Umbilical cord (tissue), 2 donors: ENCODE results near the gene MT1H. TPM values are rescaled to one million over a fixed set of nuclear protein-coding genes. Genes with fewer than 3 reads are reported as not detected.
"Not testable (repeated sequence)": the region's sequence is repeated elsewhere in the genome, so short reads cannot be mapped to it uniquely, and the experiment has no call there.

ENCODE experiments used
- DNase-seq: peaks from one replicate; pipeline ENCODE4 v3.0.0-alpha.2; 2015; ENCODE audit warnings: low spot score
- total RNA-seq: library from RNA; depleted of rRNA; stranded (reverse); fragments of >200 nt; gene quantifications from one replicate; pipeline ENCODE4 v1.2.3, GENCODE V29; 2014; ENCODE audit warnings: low replicate concordance; ENCODE audit not compliant: insufficient read depth

The MT1H gene
- total RNA-seq, 1 donor from 2014 or later = 13.0 TPM

DNA sequence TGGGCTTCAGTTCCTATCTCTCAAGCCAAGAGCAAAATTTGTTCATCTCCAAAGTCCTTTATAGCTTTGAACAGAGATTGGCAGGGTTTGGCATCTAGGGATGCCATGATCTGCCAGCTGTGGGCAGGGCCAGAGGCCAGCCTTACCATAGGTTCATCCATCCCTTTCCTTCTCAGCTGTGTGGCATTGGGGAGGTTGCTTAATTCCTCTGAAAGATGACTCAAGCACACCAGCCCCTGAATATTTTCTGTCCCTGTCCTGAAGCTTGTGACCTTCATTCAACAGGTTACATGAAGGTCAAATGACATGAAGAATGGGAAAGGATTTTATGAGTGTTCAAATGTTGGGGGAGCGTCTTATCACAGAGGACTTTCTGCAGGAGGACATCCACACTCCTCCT lies 5.1 kb upstream of the MT1H start:
- no peak for DNase-seq

DNA sequence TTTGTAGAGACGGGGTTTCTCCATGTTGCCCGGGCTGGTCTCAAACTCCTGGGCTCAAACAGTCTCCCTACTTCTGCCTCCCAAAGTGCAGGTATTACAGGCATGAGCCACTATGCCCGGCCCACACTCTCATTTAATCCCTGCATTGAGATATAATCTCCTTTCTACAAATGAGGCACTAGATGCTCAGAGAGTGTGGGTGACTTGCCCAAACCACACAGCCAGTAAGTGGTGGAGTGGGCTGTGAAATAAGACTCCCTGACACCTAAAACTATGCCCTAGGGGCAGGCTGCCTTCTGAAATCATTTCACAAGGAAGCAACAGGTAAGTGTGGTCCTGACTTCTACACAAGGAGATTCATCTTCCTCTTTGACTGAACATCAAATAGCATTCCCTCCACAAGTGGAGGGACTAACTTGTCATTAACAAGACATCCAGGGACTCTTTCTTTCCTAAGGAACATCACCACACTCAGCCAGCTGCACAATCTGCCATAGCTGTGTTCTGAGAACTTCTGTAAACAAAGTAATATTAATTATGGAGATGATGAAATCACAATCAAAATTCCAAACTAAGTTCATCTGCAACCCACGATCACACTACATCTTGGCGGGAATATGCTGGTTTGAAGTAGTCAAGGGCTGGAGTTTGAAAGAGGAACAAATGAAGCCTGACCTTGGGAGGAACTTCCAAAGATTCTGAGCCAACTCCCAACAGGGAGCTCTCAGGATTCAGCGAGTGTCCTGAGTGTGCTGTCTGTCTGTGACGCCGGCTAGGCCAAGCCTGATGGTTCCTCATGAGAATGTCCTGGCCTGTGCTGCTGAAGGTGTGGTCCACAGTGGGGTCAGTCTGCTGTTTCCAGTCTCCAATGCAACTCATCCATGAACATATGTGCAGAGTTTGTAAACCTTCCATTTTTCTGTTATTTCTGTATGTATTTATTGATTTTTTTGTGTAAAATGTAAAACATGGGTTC lies 4.0 kb upstream of the MT1H start:
- not testable (repeated sequence) for DNase-seq

DNA sequence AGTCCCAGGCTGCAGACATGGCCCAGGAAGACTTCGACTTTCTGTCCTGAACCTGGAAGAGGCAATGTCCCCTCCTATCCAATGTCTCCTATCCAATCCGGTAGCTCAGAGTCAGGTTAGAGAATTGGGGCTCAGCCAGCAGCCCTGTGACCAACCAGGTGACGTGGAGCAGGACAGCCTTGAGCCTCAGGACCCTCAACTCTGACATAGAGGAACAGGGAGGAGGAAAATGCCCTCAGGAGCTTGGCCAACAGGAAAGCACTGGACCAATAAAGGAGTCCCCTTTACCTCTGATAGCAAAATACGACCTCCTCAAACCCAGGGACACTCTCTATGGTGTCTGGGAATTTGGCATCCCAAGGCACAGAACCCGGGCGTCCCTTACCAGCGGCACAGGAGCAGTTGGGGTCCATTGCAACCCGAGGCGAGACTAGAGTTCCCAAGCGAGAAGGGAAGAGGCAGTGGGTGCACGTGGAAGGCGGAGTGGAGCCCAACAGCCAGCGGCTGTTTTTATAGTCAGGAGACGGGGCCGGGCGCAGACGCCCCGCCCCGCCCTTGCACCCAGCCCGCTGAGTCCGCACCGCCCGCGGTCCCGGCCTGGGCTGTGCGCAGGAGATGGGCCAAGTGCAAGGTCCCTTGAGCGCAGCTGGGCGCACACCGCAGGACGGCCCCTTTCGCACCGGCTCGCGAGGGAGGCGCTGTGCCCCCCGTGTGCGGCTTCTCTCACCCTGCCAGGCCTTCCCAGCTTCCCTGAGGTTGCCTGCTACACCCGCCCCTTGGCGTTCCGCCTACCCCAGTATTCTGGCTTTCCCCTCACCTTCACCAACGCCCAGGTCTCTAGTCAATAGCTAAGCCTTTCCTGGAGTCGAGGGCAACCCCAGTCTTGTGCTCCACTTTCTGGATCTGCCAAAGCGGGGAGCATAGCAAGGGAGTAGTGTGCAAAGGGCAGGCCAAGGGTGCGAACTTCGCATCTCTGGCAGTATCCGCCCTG lies 1.7 kb upstream of the MT1H start, which contains the start of gene MT1G:
MT1G (minus strand) TSS at position 485 of the 991 bp plus-strand sequence; CDS start at position 413, 72 bp downstream.
- peak; percentile 36 for DNase-seq

DNA sequence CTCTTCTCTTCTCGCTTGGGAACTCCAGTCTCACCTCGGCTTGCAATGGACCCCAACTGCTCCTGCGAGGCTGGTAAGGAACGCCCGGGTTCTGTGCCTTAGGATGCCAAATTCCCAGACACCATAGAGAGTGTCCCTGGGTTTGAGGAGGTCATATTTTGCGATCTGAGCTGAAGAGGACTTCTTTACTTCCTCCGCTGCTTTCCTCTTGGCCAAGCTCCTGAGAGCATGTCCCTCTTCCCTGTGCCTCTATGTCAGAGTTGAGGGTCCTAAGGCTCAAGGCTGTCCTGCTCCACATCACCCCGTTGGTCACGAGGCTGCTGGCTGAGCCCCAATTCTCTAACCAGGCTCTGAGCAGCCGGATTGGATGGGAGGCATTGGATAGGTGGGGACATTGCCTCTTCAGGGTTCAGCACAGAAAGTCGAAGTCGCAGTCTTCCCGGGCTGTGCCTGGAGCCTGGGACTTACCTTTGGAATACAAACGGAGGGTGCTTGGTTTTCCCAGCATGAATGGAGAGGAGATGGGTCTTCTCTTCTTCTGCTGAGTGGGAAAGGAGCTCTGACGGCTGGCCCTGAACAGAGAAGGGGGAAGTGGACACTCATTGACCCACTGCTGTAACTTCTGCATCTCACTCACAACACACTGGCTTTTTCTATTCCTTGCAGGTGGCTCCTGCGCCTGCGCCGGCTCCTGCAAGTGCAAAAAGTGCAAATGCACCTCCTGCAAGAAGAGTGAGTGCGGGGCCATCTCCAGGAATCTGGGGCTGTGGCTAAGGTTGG lies 416 bp downstream of the MT1H start:
- no peak for DNase-seq

DNA sequence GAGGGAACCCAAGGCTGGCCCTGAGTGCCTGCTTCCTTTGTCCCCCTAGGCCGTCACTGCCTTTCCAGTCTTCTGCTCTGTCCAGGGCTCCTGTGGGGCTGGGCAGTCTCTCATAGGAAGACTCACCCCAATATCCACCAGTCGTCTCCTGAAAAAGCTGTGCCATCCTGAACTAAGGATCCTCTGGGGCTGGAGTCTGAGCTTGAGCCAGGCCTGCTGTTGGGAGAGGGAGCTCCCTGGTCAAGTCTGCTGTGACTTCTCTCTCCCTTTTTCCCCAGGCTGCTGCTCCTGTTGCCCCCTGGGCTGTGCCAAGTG lies 963 bp downstream of the MT1H start:
- DNase-seq = no peak

DNA sequence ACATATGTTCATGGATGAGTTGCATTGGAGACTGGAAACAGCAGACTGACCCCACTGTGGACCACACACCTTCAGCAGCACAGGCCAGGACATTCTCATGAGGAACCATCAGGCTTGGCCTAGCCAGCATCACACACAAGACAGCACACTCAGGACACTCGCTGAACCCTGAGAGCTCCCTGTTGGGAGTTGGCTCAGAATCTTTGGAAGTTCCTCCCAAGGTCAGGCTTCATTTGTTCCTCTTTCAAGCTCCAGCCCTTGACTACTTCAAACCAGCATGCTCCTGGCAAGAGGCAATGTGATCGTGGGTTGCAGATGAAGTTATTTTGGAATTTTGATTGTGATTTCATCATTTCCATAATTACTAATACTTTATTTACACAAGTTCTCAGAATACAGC lies 2.1 kb downstream of the MT1H start:
- not testable (repeated sequence) for DNase-seq

DNA sequence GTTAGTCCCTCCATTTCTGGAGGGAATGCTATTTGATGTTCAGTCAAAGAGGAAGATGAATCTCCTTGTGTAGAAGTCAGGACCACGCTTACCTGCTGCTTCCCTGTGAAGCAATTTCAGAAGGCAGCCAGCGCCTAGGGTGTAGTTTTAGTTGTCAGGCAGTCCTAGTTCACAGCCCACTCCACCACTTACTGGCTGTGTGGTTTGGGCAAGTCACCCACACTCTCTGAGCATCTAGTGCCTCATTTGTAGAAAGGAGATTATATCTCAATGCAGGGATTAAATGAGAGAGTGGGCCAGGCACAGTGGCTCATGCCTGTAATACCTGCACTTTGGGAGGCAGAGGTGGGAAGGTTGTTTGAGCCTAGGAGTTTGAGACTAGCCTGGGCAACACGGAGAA lies 2.6 kb downstream of the MT1H start:
- not testable (repeated sequence) for DNase-seq

DNA sequence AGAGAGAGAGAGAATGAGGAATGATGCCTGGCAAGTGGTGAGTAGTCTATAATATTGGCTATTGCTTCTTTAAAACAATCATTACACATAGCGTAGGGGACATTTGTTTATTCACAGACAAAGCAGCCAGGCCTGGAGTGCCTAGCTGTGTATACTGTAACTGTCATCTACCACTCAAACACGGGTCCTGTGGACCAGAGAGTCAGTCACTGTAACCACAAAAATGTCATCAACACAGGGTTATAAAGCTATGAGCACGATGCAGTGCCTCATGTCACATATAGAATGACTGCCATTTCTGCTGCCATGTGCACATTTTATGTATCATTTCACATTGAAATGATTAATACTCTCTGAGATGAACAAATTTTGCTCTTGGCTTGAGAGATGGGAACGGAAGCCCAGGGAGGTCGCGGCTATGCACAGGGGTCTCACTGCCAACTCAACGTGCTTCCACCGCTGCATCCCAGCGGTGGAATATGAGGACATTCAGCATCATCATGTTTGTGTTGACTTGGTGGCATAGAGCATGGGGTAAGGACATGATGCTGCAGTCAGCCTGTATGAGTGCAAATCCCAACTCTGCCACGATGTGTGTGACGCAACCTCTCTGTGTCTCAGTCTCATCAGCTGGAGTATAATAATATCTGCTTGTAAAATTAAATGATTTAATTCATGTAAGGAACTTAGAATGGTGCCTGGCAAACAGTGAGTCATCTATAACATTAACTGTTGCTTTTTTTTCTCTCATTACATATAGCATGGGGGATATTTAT lies 3.3 kb downstream of the MT1H start:
- DNase-seq = no peak

DNA sequence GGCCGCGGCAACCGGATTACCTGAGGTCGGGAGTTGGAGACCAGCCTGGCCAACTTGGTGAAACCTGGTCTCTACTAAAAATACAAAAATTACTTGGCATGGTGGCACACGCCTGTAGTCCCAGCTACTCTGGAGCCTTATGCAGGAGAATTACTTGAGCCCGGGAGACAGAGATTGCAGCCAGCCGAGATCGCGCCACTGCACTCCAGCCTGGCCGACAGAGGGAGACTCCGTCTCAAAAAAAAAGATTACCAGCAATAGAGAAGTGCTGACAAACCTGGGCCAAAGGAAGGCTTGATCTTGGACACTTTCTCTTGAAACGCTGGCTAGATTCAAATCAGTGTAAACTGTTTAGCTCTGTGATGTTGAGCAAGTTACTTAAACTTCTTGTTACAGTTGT lies 4.3 kb downstream of the MT1H start:
- no peak for DNase-seq

DNA sequence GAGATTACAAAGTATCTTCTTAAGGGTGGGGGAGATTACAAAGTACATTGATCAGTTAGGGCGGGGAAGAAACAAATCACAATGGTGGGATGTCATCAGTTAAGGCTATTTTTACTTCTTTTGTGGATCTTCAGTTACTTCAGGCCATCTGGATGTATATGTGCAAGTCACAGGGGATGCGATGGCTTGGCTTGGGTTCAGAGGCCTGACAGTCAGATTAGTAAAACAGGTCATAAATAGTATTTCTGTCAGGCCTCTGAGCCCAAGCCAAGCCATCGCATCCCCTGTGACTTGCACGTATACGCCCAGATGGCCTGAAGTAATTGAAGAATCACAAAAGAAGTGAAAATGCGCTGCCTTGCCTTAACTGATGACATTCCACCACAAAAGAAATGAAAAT lies 5.0 kb downstream of the MT1H start:
- DNase-seq = not testable (repeated sequence)

DNA sequence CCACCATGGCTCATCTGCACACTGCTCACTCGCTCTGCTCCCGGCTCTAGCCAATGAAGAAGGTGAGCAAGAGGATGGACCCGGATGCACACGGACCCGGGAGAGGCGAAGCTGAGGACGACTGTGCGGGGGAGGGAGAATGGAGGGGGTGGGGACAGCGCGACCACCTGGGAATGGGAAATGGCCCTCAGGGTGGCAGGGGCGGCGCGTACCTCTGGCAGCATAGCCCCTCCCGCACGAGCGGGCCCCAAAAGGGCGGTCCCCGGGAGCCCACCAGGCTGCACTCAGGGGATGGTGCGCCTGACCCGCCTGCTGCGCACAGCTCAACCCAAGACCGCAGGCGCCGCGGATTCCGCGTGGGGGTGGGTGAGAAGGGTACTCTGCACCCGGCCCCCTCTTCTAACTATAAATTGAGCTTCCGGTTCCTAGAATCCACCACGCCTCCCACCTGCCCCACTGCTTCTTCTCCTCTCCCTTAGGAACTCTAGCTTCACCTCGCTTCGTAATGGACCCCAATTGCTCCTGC lies 6.1 kb downstream of the MT1H start:
- no peak for DNase-seq

DNA sequence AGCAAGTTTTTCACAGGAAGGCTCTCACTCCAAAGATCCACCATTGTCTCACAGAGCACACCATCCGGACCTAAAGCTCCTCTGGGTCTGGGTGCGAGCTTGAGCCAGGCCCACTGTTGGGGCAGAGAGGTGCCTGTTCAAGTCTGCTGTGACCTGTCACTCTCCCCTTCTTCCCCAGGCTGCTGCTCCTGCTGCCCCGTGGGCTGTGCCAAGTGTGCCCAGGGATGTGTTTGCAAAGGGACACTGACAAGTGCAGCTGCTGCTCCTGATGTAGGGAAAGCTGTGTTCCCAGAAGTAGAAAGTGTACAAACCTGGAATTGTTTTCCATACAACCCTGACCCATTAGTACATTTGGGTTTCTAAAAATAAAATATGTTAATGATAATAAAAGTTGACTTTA lies 7.9 kb downstream of the MT1H start:
- DNase-seq = no peak

DNA sequence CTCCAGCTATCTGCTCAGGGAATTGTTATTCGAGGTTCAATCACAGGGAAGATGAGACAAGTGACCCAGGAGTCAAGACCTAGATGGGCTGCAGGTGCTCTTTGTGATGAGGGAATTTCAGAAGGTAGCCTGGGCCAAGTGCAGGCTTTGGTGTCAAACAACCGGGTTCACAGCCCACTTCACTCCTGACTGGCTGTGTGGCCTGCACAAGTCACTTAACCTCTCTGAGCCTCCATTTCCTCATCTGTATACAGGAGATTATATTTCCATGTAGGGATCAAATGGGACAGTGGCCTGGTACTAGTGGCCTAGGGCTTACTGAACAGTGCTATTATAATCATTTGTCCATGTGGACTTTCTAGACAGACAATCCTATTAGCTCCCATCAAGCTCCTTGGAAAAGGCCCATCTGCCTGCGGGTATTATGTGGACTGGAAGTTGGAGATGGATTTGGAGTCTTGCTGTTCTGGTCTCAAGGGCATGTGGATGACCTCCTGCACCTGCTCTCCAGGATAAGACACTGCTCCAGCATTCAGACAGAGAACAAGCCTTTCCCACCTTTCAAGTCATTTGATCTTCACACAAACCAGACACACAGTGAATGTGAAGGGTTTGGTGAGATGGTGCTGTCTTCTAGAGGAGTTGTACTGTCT lies 9.6 kb downstream of the MT1H start:
- DNase-seq = no peak

DNA sequence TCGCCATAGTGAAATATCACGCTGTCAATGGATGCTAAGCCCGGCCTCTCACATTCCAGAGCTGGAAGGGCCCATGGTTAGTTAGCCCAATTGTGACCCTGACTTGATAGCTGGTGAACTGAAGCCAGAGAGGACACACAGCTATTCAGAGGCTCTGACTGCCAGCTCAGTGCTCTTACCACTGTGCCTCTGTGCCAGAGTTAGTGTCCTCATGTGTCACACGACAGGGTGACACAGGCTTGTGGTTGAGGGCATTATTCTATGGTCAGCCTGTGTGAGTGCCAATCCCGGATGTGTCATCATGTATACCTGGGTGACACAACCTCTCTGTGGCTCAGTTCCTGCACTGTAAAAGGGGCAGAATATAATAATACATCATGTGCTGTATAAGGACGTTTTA lies 10.2 kb downstream of the MT1H start:
- DNase-seq = no peak

DNA sequence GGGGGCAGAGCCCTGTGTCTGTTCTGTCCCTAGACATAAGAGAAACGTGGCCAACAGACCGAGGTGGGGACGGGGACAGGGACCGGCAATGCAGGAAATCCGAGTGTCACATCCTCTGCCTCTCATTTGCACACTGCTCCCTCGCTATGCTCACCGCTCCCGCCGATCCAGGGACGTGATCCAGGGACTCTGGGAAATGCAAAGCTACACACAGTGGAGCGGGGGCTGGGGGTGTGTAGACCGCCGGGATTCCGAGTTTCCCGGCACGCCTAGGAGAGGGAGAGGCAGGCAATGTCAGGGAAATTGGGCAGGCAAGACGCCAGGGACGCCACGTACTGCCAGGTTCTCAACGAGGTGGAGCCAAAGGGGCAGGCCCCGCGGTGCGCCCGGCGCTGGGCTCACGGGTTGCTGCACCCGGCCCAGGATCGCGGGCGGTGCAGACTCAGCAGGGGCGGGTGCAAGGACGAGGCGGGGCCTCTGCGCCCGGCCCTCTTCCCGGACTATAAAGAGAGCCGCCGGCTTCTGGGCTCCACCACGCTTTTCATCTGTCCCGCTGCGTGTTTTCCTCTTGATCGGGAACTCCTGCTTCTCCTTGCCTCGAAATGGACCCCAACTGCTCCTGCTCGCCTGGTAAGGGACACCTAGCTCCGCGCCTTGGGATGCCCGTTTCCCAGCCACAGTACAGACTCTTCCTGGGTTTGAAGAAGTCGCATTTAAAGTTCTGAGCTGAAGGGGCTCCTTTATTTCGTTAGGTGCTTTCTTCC lies 12.5 kb downstream of the MT1H start, which contains the start of gene MT1X:
MT1X (plus strand) TSS at position 532 of the 764 bp plus-strand sequence; CDS start at position 603, 71 bp downstream.
- DNase-seq = peak; percentile 94

DNA sequence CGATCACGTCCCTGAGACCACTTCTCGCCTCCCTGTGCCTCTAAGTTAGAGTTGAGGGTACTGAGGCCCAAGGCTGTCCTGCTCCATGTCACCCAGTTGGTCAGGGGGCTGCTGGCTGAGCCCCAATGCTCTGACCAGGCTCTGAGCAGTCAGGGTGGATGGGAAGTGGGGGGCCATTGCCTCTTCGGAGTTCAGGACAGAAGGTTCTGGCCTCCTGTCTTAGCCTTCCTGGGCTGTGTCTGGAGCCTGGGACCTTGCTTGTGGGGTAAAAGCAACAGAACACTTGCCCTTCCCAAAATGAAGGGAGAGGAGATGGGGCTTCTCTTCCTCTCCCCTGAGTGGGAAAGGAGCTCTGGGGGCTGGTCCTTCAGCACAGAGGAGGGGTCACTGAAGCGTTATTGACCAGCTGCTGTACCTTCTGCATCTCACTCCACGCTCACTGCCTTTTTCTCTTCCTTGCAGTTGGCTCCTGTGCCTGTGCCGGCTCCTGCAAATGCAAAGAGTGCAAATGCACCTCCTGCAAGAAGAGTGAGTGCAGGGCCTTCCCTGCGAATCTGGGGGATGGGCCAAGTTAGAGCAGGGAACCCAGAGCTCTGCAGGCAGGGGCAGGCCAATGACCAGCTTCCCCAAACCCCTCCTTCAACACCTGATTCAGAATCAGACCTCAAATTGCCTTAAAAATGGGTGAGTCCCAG lies 13.2 kb downstream of the MT1H start:
- no peak for DNase-seq

DNA sequence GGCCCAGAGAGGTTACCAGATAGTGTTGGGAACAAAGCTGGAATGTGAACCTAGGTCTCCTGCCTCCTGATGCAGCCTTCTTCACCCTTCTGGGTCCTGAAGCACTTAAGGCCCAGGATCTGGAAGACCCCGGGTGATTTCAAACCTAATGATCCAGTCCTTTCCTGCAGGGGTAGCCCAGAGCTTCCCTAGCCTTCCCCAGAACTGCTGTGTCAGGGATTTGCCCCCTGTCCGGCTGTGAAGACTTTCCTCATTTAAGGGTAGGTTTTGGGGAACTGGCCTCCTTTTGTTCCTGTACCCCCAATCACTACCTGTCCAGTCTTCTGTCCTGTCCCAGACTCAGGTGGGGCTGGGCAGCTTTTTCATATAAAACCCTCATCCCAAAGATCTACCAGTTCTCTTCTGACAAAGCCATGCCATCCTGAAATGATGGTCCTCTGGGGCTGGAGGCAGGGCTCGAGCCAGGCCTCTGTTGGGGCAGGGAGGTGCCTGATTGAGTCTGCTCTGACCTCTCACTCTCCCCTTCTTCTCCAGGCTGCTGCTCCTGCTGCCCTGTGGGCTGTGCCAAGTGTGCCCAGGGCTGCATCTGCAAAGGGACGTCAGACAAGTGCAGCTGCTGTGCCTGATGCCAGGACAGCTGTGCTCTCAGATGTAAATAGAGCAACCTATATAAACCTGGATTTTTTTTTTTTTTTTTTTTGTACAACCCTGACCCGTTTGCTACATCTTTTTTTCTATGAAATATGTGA lies 14.0 kb downstream of the MT1H start:
- DNase-seq = no peak
